HL-60/S4 (cell line): Measurements from ENCODE around the gene CCL28.
"Not testable (repeated sequence)": the region's sequence is repeated elsewhere in the genome, so short reads cannot be mapped to it uniquely, and the experiment has no call there.

Experiments used
- in situ Hi-C: fragments of 300-500 bp; cut with MboI; formaldehyde crosslinking; loops from 2 replicates; pipeline ENCODE4 v1.14.3; 2022; ENCODE audit warnings: low sequenced_read_pairs

Gene CCL28

DNA sequence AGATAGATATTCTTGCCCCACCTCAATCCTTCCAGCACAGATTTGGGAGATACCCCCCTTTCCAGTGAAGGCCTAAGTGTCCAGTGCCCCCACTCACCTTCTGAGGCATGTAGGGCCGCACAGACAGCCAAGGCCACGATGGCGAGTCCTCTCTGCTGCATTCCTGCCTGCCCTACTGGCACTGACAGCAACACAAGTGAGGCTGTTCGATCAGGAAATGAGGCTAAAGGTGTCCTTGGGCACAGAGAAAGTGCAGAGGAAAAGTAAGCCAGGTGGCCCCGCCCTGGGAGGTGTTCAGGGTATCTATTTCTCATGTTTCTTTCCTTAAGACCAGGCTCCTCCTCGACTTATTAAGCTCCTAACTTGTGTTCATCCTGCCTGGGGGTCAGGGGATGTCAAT, at the start of gene CCL28:
TSS of gene CCL28 (minus strand) at position 236 of the 400 bp plus-strand sequence. CDS start at position 161, 75 bp downstream.
- in situ Hi-C loops, result no loop called here

DNA sequence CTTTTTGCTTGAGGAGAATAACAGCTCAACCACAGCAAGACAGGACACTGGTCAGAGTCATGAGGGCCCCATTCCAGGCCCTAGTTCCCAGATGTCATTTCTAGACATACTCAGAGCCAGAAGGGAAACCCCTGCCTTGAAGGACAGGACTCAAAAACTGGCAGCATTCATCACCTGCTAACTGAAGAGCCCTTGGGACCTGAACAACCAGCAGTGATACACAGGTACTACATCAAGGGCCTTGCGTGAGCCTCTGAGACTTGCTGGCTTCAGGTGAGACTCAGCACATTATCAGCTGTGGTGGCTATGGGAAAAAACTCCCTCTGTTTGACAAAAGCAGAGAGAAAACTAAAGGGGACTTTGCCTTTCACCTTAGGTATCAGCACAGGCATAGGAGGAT, 48.9 kb upstream of the CCL28 start:
- in situ Hi-C loops, result no loop called here

DNA sequence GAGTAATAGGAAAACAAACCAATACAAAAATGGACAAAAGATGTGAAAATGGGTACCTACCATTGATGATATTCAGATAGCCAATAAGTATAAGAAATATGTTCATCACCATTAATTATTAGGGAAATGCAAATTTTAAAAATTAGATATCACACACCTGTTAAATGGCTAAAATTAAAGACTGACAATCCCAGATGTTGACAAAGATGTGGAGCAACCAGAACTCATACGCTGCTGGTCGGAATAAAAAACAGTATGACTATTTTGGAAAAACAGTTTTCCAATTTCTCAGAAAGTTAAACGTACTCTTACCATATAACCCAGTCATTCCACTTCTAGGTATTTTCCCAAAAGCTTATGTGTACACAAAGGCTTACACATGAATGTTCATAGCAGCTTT, 44.4 kb upstream of the CCL28 start:
- in situ Hi-C loops, result no loop called here

DNA sequence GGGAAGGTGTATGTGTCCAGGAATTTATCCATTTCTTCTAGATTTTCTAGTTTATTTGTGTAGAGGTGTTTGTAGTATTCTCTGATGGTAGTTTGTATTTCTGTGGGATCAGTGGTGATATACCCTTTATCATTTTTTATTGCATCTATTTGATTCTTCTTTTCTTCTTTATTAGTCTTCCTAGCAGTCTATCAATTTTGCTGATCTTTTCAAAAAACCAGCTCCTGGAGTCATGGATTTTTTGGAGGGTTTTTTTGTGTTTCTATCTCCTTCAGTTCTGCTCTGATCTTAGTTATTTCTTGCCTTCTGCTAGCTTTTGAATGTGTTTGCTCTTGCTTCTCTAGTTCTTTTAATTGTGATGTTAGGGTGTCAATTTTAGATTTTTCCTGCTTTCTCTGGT, 29.4 kb upstream of the CCL28 start:
- in situ Hi-C loops, result not testable (repeated sequence)

DNA sequence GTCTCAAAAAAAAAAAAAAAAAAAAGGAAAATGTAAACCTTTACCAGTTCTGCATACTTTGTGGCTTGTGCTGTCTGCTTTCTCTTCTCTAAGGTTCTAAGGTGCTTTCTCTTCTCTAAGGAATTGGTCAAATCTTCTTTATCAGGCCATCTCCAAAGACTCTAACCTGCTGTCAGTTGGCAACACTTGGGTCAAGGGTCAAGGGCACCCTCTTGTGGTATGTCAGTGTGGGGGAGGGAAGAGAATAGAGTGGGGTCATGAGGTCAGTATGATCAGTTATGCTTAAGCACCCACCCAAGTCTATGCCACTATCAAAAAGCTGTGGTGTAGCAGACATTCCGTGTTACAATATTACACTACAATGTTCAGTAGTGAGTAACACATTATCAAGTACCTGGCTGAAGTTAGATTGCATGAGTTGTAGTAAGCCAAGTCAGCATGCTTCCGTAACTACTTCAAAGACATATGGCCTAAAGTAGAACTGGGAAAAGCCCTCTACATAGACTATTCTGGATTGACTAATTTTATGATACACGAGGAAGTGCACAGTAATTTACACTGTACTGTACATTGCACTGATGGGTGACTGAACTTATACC, 25.0 kb upstream of the CCL28 start:
- in situ Hi-C loops, result no loop called here

DNA sequence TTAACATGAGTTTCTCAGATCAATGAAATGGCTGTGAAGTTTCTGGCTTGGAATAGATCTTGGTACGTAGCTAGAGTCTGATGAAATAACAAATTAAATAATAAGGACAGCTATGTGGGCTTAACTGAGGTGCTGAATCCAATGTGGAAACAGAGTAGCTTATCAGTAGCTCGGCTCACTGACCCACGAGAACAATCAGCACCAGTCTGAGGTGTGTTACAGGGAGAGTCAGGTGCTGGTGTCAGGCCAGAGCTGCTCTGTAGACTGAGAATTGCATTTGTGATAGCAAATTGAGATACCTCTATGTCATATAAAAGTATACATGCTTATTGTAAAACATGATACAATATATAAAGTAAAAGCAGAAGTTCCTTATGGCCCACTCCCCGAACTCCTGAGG, 21.2 kb upstream of the CCL28 start:
- in situ Hi-C loops, result no loop called here

GRCh38 chr5:43432486-43433375, 20.5 kb upstream of the CCL28 start:
- in situ Hi-C loops, result no loop called here

GRCh38 chr5:43429706-43430105, 17.5 kb upstream of the CCL28 start:
- in situ Hi-C loops, result no loop called here

GRCh38 chr5:43429016-43429415, 16.8 kb upstream of the CCL28 start:
- in situ Hi-C loops, result no loop called here

DNA sequence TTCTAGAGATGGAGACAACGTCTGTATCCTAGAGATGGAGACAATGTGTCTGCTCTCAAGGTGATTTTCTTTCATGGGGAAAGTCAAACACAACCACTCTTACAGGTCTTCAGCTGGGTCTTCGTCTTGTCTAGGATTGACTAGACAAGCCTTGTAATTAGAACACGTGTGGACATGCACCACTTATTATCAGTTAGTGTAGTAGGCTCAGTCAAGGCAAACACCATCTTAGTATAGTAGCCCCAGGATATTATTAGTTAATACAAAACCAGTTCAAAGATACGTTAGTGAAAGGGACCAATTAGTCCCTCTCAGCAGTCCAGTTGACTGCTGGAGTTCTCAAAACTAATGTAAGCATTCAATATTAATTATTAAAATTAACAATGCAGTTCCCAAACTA, 15.1 kb upstream of the CCL28 start:
- in situ Hi-C loops, result no loop called here

- in situ Hi-C loops, result no loop called here
These were observed 13.8 kb upstream of the CCL28 start for GRCh38 chr5:43425983-43426382.

- in situ Hi-C loops, result not testable (repeated sequence)
These were observed 10.9 kb upstream of the CCL28 start for GRCh38 chr5:43423086-43423485.

DNA sequence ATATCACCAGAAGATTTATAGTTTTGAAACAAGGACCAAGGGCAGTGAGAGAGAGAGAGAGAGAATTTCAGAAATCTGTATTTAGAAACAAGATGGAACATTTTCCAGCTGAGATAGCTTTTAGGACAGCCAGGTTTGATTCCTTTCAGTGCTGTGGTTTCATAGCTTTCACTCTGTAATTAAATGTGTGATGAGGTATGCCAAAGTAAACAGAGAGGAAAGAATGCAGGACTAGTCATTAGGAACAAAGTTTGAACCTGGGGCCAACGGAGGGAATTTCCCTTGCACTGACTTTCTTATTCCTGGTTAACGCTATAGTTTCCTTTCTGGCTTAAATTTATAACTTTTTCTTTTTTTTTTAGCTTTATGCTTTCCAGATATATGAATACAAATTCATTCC, 10.0 kb upstream of the CCL28 start:
- in situ Hi-C loops, result no loop called here

DNA sequence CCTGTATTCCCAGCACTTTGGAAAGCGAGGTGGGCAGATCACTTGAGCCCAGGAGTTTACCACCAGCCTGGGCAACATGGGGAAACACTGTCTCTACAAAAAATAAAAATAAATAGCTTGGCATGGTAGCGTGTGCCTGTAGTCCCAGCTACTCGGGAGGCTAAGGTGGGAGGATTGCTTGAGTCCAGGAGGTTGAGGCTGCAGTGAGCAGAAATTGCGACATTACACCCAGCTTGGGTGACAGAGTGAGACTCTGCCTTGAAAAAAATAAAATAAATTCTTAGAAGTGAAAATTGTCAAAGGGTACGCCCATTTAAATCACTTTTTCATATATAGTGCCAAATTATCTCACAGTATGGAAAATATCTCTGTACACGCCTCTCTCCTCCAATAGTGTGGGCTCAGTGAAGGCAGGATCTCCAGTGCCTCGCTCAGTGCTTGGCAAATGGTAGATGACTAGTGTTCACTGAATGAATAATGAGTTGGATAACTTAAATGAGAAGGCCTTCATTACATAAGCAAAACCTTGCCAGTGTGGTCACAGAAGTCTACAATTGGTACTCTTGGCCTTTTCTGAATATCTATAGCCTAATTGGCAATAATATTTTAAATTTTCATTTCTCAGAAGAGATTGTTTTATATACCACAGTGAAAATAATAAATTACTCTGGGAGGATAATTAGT, 9.4 kb upstream of the CCL28 start:
- in situ Hi-C loops, result no loop called here

DNA sequence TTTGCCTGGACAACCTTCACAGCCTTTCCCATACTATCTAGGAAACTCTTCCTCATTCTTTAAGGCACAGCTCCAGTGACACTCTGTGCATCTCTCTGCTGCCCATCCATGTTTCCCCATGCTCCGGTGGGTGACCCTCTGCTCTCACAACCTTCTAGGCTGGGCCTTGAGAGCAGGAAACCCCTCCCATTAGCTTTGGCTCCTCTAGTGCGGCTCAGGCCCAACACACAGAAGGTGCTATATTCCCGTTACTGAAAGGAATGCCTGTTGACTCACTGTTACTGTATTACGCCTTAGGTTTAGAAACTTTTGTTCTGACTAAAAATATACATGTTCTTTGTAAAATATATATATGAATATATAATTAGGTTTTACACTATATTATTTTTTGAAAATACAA, 8.1 kb upstream of the CCL28 start:
- in situ Hi-C loops, result no loop called here

GRCh38 chr5:43418561-43418960, 6.4 kb upstream of the CCL28 start:
- in situ Hi-C loops, result no loop called here

GRCh38 chr5:43416803-43417394, 4.7 kb upstream of the CCL28 start:
- in situ Hi-C loops, result no loop called here

DNA sequence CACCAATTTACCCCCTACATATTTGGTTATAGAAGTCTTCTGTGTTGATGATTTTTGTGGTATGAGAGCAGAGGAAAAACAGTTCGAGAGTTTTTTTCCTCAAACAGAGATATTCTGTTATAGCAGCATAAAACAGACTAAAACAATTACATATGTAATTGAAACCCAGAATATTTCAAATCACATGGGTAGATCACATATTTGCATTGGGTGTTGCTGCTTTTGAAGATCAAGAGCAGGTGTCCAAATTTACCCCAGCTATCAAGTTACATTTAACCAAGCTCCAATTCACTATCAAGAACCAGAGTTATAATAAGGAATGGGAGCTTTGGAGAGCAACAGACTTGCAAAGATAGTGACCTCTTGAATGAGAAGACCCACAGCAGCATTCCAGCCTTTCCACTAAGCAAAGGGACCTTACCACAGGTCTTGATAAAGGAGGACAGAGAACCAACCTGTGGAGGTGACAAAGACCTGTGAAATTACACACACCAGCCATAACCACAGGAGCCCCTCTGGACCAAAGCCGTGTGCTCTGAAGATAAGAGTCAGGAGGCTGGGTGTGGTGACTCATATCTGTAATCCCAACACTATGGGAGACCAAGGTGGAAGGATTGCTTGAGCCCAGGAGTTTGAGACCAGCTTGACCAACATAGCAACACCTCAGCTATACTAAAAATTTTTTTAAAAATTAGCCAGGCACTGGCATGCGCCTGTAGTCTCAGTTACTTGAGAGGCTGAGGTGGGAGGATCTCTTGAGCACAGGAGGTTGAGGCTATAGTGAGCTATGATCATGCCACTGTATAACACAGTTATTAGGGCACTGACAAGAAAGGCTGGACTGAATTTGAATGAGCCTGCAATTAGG, 4.0 kb upstream of the CCL28 start:
- in situ Hi-C loops, result no loop called here

DNA sequence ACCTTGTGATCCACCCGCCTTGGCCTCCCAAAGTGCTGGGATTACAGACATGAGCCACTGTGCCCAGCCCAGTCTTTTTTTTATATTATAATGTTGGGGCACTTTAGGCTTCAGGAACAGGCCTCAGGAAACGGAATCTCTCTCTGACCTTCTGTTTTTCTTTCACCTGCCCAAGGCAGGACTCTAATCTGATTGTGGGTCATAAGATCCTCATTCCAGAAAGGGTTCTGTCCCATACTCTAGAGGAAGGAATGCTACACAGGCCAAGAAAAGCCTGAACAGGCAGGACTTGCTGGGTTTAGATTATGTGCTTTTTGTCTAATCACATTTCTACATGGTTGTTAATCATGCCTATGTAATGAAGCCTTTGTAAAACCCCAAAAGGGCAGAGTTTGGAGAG, 1.8 kb upstream of the CCL28 start:
- in situ Hi-C loops, result no loop called here

DNA sequence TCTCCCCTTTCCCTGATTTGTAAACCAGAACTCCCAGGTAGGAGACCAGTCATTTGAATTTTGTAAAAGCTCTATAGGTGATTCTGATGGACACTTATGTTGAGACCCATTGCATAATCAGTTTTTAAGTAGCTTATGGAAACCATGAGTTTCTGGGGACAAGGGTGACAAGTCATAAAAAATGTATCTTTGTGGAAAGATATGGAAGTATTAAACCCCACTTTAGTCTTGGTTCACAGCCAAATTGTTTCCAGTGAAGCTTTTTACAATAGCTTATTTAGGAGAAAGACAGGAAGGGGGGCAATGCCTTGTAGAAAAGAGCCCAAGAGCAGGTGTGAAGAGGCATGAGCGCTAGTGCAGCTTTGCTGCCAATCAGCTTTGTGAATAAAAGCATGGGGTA, 453 bp upstream of the CCL28 start:
- in situ Hi-C loops, result no loop called here

DNA sequence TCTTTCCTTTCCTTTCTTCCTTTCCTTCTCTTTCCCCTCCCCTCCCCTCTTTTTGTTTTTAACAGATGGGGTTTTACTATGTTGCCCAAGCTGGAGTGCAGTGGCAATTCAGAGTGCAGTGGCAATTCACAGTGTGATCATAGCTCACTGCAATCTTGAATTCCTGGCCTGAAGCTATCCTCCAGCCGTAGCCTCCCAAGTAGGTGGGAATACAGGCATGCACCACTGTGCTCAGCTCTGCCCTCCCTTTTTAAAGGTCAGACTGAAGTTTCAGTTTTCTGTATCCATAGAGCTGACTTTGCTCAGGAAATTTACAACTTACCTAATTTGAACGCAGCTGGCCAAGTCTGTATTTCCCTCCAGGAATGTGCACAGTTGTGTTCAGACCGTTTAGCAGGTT, 696 bp downstream of the CCL28 start:
- in situ Hi-C loops, result no loop called here
